Ishikawa (cell line): ENCODE data around the gene NCOA4.

Experiments
- CREB1 ChIP-seq: IDR thresholded peaks from 2 replicates; pipeline ENCODE4 v1.6.1; 2012; ENCODE audit warnings: low read depth
- EGR1 ChIP-seq: IDR thresholded peaks from 2 replicates; pipeline ENCODE4 v1.6.1; 2012
- FOXM1 ChIP-seq: IDR thresholded peaks from 2 replicates; pipeline ENCODE4 v1.6.1; 2012; ENCODE audit warnings: low read depth, borderline replicate concordance
- NFIC ChIP-seq: IDR thresholded peaks from 2 replicates; pipeline ENCODE4 v1.6.1; 2012
- RAD21 ChIP-seq: IDR thresholded peaks from 2 replicates; pipeline ENCODE4 v1.6.1; 2012; ENCODE audit warnings: low read depth
- REST ChIP-seq: IDR thresholded peaks from 2 replicates; pipeline ENCODE4 v1.6.1; 2012; ENCODE audit warnings: low read depth, mild to moderate bottlenecking
- TAF1 ChIP-seq: IDR thresholded peaks from 2 replicates; pipeline ENCODE4 v1.6.1; 2012; ENCODE audit warnings: low read depth, mild to moderate bottlenecking
- TCF12 ChIP-seq: IDR thresholded peaks from 2 replicates; pipeline ENCODE4 v1.6.1; 2012; ENCODE audit warnings: low read depth
- TEAD4 ChIP-seq: IDR thresholded peaks from 2 replicates; pipeline ENCODE4 v1.6.1; 2012
- YY1 ChIP-seq: IDR thresholded peaks from 2 replicates; pipeline ENCODE4 v1.6.1; 2012; ENCODE audit warnings: low read depth
- TF ChIP-seq, protein P1 (sequence below): IDR thresholded peaks from 2 replicates; pipeline ENCODE4 v1.6.1; 2012

GRCh38 chr10:46001187-46001756, 29.2 kb downstream of the NCOA4 start:
- TF ChIP-seq CREB1: no peak
- TF ChIP-seq REST: no peak
- TF ChIP-seq TEAD4: no peak
- TF ChIP-seq EGR1: no peak
- TF ChIP-seq, protein P1, sequence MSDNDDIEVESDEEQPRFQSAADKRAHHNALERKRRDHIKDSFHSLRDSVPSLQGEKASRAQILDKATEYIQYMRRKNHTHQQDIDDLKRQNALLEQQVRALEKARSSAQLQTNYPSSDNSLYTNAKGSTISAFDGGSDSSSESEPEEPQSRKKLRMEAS: no peak
- no peak for TF ChIP-seq RAD21
- TF ChIP-seq TAF1: no peak
- no peak for TF ChIP-seq NFIC
- TF ChIP-seq YY1: no peak
- TF ChIP-seq FOXM1: no peak
- no peak for TF ChIP-seq TCF12
